PC-9 (cell line): ENCODE data around the gene HSPBP1.

ENCODE experiments used
- EZH2 ChIP-seq: fragments of 200-600 bp; sonication (generic); IDR thresholded peaks from 2 replicates; pipeline ENCODE4 v1.8.0; 2017; ENCODE audit warnings: antibody characterized with exemption, low read depth
- TF ChIP-seq, protein P1 (sequence below): fragments of 200-600 bp; sonication (generic); conservative IDR thresholded peaks from 2 replicates; pipeline ENCODE4 v1.6.1; 2017; ENCODE audit warnings: mixed run types, antibody characterized with exemption, mild to moderate bottlenecking, moderate library complexity

DNA sequence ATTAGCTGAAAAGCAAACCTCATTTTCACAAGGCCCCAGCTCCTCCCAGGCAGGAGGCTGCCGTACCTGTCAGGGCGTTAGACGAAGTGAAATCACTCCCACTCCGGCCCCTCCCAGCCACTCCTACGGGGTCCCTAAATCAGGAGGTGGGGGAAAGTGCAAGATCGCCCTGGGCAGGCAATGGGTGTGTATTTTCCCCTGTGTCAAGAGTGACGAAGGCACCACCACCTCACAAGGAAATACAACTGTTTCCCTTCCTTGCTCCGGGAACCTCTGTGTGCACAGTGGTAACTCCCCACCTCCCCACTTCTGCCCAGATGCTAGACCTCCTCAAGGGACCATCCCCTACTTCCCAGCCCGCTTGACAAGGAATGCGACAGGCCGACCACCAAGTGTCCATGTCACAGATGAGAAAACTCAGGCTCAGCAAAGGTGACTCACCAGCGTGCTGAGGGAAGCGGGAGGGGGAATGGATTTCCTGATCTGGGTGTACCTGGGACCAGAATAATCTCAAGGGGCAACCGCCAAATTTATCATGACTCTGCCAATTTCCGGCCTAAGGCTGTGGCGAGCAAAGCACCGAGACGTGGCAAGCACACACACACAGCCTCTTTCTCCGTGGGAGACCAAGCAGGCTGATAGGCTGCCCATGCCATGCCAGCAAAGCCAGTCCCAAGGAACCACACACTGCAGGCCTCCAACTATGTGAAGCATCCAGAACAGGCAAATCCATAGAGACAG is 28.4 kb downstream of the HSPBP1 start:
- TF ChIP-seq, protein P1, sequence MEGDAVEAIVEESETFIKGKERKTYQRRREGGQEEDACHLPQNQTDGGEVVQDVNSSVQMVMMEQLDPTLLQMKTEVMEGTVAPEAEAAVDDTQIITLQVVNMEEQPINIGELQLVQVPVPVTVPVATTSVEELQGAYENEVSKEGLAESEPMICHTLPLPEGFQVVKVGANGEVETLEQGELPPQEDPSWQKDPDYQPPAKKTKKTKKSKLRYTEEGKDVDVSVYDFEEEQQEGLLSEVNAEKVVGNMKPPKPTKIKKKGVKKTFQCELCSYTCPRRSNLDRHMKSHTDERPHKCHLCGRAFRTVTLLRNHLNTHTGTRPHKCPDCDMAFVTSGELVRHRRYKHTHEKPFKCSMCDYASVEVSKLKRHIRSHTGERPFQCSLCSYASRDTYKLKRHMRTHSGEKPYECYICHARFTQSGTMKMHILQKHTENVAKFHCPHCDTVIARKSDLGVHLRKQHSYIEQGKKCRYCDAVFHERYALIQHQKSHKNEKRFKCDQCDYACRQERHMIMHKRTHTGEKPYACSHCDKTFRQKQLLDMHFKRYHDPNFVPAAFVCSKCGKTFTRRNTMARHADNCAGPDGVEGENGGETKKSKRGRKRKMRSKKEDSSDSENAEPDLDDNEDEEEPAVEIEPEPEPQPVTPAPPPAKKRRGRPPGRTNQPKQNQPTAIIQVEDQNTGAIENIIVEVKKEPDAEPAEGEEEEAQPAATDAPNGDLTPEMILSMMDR = no peak
- no peak for TF ChIP-seq EZH2
